IPS DF 4.7 (cell line): ENCODE data around the gene MINDY4.

Experiments
- DNase-seq: peaks from one replicate; pipeline ENCODE4 v3.0.0-alpha.2; 2013; ENCODE audit warnings: low spot score; ENCODE audit errors: extremely low read depth

Gene MINDY4

DNA sequence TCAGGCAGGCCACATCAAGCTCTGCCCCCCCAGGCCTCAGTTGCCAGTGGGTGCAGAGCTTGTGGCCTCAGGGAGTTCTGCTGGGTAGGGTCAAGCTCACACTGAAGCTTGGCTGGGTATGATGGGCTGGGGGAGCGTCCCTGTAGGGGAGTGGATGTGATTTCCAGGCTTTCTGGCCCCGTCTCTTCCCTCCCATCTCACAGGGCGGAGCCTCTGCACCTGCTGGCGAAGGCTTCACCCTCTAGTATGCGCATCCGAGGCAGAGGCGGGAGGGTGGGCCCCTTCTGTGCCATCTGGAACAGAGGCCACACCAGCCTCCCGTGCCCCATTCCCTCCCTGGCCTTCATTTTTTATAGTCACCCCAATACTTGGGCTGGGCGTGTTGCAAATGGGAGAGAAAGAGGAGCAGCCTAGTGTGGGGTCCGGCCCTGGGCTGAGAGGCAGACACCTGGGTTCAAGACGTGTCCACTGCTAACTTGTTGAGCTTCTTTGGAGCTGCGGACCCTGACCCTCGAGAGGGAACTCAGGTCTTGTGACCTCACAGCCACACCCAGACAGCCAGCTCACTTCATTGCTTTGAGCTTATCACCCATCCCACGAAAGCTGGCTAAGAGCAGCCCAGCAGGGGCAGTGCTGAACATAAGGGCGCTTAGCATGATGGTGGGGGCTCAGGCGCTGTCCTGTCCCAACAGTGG lies 142.8 kb downstream of the MINDY4 start:
- no peak for DNase-seq

DNA sequence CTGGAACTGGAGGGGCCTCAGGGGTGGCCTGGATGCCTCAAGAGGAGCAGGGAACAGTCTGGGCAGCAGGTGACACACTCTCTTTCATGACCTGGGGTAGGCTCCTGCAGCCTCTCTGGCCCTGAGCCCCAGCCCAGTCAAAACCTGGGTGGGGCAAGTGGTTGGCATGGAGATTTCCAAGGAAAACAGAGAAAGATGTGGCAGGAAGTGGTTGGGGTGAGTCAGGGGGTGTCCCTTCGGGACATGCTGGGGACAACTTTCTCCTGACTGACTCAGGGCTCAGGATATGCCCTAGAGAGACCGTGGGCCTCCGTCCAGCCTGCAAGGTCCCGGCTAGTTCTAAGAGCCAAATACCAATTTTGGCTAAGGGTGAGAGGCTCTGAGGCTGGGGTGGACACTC lies 143.4 kb downstream of the MINDY4 start:
- DNase-seq, result no peak

DNA sequence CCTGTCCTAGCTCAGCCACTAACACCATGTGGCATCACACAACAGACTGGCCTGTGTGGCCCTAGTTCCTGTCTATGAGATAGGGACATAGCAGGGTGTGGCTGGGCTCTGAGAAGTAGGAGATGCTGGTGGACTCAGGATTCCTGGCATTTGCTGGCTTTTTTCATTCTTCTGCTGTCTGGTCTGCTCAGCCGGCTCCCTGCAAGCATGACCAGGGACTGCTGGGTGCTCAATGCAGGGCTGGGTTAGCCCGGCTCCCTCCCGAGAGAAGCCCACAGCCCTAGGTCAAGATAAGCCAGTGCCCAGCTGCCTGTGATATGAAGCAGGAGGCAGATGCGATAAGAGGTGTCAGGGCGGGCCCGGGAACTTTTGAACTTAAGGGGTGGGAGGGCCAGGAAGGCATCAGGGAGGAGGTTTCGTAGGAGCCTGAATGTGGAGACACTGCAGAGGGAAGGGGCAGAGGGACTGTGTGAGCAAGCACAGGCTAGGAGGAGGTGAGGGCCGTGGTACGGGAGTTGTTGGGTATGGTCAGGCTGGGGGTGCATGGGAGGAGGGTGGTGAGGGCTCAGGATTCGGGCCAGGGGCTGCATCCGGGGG lies 143.9 kb downstream of the MINDY4 start:
- DNase-seq, result no peak

DNA sequence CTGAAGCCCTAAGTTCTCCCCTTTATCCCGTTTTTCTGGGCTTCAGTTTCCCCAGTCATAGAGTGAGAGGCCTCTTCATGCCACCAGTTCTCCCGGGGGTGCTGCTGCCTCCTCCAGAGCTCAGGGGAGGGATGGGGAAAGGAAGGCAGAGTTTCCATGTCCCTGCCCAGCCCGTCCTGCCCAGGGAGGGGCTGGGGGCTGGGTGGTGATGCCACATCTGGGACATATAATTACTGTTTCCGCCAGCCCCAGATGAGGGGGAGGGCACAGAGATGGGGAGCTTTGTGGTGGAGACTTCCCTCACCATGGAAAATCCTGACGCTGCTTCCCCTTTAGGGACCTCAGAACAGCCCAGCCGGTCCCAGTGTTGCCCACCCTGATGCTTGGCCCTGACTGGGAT lies 144.5 kb downstream of the MINDY4 start:
- DNase-seq, result no peak

DNA sequence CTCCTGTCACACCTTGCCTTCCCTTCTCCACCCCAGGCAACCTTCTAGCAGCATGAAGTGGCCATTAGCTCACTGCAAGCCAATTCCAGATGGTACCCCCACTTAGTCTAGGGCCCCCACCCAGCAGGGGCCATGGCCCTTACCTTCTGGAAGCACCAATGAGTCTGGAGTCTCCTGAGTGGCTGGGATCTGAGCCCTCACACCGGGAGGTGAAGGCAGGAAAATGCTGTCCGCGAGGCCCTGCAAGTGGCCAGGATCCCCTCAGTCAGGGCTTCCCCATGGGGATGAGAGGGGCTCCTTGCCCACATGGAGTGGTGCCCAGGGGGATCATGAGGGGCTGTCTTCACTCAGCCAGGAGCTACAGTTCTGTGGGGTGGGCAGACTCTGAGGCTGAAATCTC lies 145.0 kb downstream of the MINDY4 start:
- DNase-seq, result no peak

DNA sequence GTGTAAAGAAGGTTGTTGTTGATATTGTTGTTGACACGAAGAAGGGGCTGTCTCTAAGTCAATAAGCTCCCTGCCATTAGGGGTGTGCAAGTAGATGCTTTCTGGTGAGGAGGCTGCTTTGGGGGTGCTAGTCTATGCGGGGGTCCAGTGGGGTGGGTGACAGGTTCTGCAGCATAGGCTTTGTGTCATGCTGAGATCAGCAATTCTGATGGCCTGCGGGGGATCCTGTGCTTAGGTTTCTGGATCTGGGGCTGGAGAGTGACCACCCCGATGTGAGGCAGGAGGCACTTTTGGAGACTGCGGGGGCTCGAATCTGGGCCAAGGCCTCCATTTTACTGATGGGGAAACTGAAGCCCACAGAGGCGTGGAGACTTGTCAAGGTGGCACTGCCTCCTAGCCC lies 145.6 kb downstream of the MINDY4 start:
- no peak for DNase-seq

DNA sequence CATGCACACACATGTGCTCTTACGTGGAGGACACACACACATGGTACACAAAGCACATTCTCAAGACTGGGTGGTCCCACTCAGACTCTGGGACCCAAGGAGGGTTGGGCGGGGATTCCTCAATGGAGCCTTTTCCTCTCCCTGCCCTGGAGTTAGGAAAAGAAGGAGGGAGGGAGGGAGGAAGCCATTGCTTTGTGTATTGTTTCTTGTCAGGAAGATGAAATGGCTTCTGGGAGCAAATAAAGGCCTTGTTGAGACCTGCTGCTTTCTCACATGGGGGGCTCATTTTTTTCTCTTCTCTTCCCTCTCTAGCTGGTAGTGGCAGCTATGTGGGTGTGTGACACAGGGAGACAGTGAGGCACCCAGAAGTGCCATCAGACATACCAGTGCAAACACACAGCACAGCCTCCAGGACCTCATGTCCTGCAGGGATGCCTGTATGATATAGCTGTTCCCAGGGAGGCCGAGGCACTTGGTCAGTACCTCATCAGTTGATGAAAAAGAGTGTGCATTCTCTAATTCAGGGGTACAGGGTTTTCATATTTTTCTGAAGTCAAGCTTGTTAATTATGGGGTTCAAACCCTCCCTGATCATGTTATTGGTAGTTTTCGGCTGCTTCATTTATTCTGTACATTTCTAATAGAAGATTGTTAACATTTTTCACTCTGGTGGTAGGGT lies 146.1 kb downstream of the MINDY4 start:
- no peak for DNase-seq

DNA sequence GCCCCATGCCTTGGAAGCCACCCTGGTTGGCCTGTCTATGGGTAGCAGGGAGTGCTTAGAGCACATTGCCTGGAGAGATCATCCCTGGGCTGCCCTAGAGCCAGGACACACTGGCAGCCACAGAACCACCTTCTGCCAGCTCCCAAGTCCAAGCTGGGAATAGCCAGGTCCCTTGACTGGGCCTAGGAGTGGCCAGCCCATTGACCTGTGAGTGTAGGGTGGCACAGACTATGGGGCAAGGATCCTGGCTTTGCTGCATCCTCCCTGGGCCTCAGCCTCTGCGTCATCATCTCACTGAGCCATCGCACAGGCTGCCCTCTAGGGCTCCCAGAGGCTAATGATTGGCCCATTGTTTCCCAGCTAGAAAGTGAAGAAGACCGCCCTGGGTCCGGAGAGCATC lies 147.5 kb downstream of the MINDY4 start:
- no peak for DNase-seq

DNA sequence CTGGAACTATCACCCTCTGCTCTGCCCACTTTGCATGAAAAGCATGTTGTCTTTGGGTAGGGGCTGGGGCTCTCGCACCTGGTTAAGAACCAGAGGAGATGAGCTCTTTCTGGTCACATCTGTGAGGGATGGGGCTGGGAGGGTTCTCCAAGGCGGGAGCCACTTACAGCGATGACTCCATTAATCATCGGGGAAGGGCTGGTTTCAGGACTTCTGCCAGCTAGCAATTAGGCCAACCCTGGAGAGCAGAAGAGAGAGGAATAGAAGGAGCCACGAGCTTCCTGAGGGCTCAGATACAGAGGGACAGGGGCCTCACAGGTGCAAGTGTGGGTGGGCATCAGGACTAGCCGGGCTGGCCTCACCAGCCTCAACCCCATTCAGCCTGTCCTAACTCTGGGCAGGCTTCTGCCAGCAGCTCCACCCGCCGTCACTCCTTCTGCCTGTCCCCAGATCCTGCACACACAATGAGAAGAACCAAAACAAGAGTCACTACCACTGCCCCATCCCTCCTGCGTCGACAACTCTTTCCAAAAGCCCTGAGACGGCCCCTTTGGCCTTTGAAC lies 148.9 kb downstream of the MINDY4 start:
- DNase-seq, result no peak

DNA sequence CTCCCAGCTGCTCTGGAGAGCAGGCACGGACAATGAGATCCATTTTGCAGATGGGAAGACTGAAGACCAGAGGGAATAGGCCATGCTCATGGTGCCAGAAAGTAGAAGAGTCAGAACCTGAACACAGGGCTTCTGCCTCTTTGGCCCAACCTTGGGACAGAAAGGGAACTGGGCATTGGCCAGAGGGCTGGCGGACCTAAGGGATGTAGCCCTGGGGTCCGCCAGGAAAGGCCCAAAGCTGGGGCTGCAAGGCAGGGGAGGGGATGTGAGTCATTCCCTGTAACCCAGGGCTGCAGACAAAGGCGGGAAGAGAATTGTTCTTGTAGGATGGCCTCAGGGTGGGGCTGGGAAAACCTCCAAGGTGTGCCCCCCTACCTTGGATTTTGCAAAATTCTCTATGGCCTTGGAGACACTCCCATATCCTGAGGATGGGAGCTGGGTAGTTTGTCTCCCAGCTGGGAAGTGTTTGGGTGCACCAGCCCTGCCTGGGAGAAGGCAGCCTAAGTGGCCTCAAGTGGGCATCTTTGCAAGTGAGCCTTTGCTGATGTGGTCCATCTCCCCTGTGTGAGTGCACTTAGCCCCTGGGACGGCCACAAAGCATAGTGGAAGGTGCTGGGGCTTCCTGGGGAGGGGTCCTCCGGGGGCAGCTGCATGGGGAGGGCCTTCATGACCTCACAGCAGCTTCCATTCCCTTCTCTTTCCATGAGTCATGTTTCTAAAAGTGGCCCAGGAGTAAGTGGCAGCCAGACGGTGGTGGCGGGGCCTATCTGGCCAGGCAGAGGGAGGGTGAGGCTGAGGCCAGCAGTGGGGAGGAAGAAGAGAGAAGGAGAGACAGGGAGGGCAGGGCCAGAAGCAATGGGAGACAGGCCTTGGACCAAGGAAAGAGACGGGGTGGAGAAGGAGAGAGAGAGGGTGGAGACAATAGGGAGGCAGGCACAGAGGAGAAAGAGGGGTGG lies 149.6 kb downstream of the MINDY4 start:
- no peak for DNase-seq

DNA sequence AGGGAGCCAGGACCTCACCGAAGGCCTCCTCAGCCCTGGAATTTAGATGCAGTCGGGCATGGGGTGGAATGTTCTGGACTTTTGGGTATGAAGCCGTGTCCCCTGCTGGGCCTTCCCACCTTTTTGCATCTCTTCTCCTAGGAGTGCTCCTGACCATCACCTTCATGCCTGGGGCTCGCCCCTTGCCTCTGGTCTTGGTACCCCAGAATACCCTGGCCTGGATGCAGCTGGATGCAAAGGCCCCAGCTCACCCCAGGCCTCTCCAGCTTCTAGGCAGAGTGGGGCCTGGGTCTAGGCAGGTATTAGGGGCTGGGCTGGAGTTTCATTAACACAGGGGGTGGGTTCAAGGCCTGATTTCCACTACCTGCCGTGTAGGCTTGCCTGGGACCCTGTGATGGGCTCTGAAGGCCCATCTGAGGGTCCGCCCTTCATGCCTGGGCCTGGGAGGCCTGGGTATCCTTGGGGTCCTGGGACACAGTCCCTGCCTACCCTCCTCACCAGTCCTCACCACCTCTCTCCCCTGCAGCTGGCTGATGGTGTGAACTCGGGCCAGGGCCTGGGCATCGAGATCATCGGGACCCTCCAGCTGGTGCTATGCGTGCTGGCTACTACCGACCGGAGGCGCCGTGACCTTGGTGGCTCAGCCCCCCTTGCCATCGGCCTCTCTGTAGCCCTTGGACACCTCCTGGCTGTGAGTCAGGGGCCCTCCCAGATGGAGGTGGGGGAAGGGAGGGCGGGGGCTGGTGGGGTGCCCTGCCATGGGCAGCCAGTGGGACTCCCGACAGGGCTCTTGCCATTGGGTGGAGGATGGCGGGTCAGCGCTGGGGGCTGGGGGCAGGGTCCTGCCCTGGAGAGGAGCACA lies 150.6 kb downstream of the MINDY4 start:
- DNase-seq, result no peak

DNA sequence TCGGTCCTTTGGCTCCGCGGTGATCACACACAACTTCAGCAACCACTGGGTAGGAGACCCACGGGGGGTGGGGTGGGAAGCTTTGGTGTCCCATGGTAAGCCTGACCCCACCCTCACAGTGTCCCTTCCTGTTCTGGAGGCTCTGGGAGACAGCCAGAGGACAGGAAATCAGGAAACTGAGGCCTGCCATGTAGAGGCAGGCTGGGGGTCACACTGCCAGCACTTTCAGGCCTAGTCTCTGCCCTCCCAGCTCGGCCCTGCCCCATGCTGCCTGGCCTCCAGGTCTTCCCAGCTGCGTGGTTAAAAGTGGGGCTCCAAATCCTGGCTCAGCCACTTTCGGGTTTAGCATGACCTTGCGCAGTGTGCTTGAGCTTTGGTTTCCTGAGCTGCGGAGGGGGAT lies 151.4 kb downstream of the MINDY4 start:
- DNase-seq, result no peak

DNA sequence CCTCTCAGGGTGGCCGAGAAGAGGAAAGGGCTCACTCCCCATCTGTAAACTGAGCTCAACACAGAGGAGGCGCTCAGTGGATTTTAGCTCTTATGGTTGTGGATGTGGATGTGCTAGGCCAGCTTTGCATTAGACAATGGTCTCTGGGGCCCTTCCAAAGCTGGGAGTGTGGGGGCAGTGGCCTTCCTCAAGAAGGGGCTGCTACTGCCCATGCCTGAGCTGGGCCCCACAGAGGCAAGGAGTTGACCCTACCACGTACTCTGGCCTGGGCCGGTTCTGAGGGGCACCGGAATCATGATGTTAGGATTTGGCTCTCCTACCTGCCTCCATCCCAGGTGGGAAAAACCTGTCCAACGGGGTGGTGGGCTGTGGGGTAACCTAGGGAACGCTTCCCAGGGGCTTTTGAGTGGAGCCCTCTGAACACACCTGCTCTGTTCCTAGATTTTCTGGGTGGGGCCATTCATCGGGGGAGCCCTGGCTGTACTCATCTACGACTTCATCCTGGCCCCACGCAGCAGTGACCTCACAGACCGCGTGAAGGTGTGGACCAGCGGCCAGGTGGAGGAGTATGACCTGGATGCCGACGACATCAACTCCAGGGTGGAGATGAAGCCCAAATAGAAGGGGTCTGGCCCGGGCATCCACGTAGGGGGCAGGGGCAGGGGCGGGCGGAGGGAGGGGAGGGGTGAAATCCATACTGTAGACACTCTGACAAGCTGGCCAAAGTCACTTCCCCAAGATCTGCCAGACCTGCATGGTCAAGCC lies 152.0 kb downstream of the MINDY4 start:
- no peak for DNase-seq

DNA sequence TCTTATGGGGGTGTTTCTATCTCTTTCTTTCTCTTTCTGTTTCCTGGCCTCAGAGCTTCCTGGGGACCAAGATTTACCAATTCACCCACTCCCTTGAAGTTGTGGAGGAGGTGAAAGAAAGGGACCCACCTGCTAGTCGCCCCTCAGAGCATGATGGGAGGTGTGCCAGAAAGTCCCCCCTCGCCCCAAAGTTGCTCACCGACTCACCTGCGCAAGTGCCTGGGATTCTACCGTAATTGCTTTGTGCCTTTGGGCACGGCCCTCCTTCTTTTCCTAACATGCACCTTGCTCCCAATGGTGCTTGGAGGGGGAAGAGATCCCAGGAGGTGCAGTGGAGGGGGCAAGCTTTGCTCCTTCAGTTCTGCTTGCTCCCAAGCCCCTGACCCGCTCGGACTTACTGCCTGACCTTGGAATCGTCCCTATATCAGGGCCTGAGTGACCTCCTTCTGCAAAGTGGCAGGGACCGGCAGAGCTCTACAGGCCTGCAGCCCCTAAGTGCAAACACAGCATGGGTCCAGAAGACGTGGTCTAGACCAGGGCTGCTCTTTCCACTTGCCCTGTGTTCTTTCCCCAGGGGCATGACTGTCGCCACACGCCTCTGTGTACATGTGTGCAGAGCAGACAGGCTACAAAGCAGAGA lies 152.7 kb downstream of the MINDY4 start:
- DNase-seq, result no peak

DNA sequence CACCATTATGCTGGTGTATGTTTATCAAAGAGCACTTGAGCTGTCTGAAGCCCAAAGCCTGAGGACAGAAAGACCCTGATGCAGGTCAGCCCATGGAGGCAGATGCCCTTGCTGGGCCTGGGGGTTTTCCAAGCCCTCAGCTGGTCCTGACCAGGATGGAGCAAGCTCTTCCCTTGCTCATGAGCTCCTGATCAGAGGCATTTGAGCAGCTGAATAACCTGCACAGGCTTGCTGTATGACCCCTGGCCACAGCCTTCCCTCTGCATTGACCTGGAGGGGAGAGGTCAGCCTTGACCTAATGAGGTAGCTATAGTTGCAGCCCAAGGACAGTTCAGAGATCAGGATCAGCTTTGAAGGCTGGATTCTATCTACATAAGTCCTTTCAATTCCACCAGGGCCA lies 153.4 kb downstream of the MINDY4 start:
- DNase-seq, result no peak

DNA sequence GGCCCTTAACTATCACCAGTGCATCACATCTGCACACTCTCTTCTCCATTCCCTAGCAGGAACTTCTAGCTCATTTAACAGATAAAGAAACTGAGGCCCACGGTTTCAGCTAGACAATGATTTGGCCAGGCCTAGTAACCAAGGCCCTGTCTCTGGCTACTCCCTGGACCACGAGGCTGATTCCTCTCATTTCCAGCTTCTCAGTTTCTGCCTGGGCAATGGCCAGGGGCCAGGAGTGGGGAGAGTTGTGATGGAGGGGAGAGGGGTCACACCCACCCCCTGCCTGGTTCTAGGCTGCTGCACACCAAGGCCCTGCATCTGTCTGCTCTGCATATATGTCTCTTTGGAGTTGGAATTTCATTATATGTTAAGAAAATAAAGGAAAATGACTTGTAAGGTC lies 153.9 kb downstream of the MINDY4 start:
- DNase-seq, result no peak

DNA sequence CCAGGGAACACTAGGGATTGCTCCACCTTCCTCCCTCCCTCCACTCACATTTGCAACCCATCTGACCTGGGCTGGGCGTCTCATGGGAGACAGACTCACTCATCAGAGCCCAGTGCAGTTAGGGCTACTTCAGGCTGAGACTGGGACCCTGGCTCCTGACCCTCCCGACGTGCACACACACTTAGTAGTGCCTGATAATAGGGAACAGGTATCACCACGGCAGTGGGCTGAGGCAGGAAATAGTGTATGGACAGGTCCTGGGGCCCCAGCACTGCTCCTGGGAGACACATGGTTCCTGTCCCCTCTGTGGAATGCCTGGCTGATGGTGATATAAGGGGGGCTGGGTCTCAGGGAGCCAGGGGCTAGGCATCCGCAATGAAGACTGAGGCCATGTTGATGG lies 154.7 kb downstream of the MINDY4 start:
- DNase-seq, result no peak

DNA sequence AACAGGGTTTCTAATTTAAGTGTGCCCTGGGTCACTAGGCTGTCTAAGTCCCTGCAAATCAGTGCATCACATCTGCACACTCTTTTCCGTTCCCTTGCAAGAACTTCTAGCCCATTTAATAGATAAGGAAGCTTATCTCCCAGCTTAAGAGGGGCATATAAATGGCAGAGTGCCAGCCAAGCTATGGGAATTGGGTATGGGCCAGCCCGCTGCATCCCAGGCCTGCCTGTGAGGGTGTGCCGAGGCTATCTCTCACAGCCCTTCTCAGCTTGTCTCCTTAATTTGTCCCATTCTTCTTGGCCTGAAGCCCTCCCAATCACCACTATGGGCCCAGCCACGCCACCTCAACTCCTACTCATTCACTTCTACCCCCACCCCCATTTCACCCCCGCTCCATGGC lies 155.1 kb downstream of the MINDY4 start:
- DNase-seq, result no peak

DNA sequence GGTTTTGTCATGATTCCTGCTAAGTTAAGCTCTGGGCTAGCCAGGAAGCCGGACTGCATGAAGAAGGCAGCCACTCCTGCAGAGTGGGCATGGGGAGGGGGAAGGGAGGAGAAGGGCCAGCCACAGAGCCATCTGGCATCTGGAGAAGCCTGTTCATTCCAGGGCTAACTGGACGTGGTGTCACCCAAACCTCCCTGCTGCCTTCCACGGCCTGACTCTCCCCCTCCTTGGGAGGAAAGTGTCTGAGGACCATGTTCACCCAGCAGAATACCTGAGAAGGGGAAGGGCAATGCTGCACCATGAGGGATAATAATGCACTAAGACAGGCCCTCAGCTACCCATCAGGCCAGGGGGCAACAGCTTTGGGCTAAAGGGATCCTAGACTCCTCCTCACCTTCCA lies 155.8 kb downstream of the MINDY4 start:
- no peak for DNase-seq
